CD4-positive, alpha-beta T cell treated with Interleukin-4 for 1 hour (primary cell): ENCODE measurements around the gene CAMTA1.

Experiments used
- DNase-seq, 2 donors: peaks; one replicate each; pipeline ENCODE4 v3.0.0-alpha.2; 2020 to 2022

Gene CAMTA1

GRCh38 chr1:7752512-7753417 is 967.5 kb downstream of the CAMTA1 start:
- DNase-seq: peak; percentile 45 to 64

GRCh38 chr1:7753641-7754040 is 968.4 kb downstream of the CAMTA1 start:
- no peak for DNase-seq

GRCh38 chr1:7754234-7754633 is 969.0 kb downstream of the CAMTA1 start:
- no peak for DNase-seq

- no peak for DNase-seq
These were observed 970.2 kb downstream of the CAMTA1 start for GRCh38 chr1:7755448-7755847.

- no peak for DNase-seq
These were observed 975.0 kb downstream of the CAMTA1 start for GRCh38 chr1:7760245-7760644.

GRCh38 chr1:7761103-7761502 is 975.8 kb downstream of the CAMTA1 start:
- no peak for DNase-seq

GRCh38 chr1:7767176-7767575 is 981.9 kb downstream of the CAMTA1 start:
- no peak for DNase-seq

- no peak for DNase-seq
These were observed 983.3 kb downstream of the CAMTA1 start for GRCh38 chr1:7768583-7768982.

- DNase-seq: no peak
These were observed 984.6 kb downstream of the CAMTA1 start for GRCh38 chr1:7769673-7770412.

- peak in 1 of 2 donors; percentile 40 for DNase-seq
These were observed 985.4 kb downstream of the CAMTA1 start for GRCh38 chr1:7770669-7770996.

- peak; percentile 85 to 89 for DNase-seq
These were observed 986.0 kb downstream of the CAMTA1 start, which contains the start of gene VAMP3 for GRCh38 chr1:7770997-7771822. Gene VAMP3 (plus strand): TSS chr1:7771296. CDS start chr1:7771384, 88 bp downstream.

GRCh38 chr1:7771823-7772299 is 986.6 kb downstream of the CAMTA1 start:
- no peak for DNase-seq

- no peak for DNase-seq
These were observed 992.3 kb downstream of the CAMTA1 start for GRCh38 chr1:7777591-7777990.

- DNase-seq: no peak
These were observed 992.9 kb downstream of the CAMTA1 start for GRCh38 chr1:7778133-7778628.

- no peak for DNase-seq
These were observed 995.7 kb downstream of the CAMTA1 start for GRCh38 chr1:7780976-7781375.

- DNase-seq: no peak
These were observed 996.2 kb downstream of the CAMTA1 start for GRCh38 chr1:7781501-7781900.

GRCh38 chr1:7781923-7782495 is 996.8 kb downstream of the CAMTA1 start:
- peak in 1 of 2 donors; percentile 27 for DNase-seq

- no peak for DNase-seq
These were observed 998.0 kb downstream of the CAMTA1 start for GRCh38 chr1:7783178-7783711.

GRCh38 chr1:7783826-7784491 is 998.7 kb downstream of the CAMTA1 start, which contains the start of gene PER3:
Gene PER3 (plus strand): TSS chr1:7784291. CDS start chr1:7784878, 587 bp downstream.
- DNase-seq: peak; percentile 93 to 94

GRCh38 chr1:7784492-7785071 is 999.3 kb downstream of the CAMTA1 start:
- no peak for DNase-seq

- DNase-seq: no peak
These were observed 999.9 kb downstream of the CAMTA1 start for GRCh38 chr1:7785108-7785507.
